GM12875 (cell line): ENCODE results near the gene TBX10.

Source experiments
- H3K4me3 ChIP-seq: one replicate; pipeline ENCODE4 v1.5.1; 2011; ENCODE audit warnings: low read depth, low read length, control low read depth
- CTCF ChIP-seq: IDR thresholded peaks from 2 replicates; pipeline ENCODE4 v1.5.1; 2011; ENCODE audit warnings: low read depth, mild to moderate bottlenecking, control low read depth, inconsistent platforms, low read length, moderate library complexity, borderline replicate concordance; ENCODE audit not compliant: insufficient read depth

TBX10 gene

GRCh38 chr11:67617243-67617953, 22.2 kb downstream of the TBX10 start:
- no peak overlapping the region for H3K4me3 ChIP-seq
- no peak for TF ChIP-seq CTCF

- TF ChIP-seq CTCF, result no peak
- no peak overlapping the region for H3K4me3 ChIP-seq
Measured at GRCh38 chr11:67616431-67617242, 22.9 kb downstream of the TBX10 start.

- no peak for TF ChIP-seq CTCF
- H3K4me3 ChIP-seq, result no peak overlapping the region
Measured at GRCh38 chr11:67615728-67616430, 23.7 kb downstream of the TBX10 start.

GRCh38 chr11:67614730-67615714, 24.5 kb downstream of the TBX10 start:
- peak; percentile 73 for TF ChIP-seq CTCF
- H3K4me3 ChIP-seq, result peak overlapping the region; percentile 45

- TF ChIP-seq CTCF, result 0 out of 2 replicates have a peak, but pooled peaks have one; percentile 36
- H3K4me3 ChIP-seq, result peak overlapping the region; percentile 45
Measured at GRCh38 chr11:67613960-67614715, 25.4 kb downstream of the TBX10 start.
